Naive thymus-derived CD4-positive, alpha-beta T cell (primary cell): ENCODE measurements around the gene GJD4. TPM values are rescaled to one million over a fixed set of nuclear protein-coding genes. Genes with fewer than 3 reads are reported as not detected.

Experiments
- ATAC-seq: fragments of 150-1000 bp; cut with Tn5 transposase; 2 replicates; pipeline ENCODE4 v1.10.0; 2021; ENCODE audit warnings: mild to moderate bottlenecking, moderate library complexity
- CTCF ChIA-PET: fragments of 350-600 bp; sonication (Branson Sonifier 250); formaldehyde crosslinking; loops from one replicate; lab custom pipeline; 2021; ENCODE audit warnings: antibody characterized with exemption; lab: Charles Lee
- POLR2A ChIA-PET: fragments of 350-600 bp; sonication (Branson Sonifier 250); formaldehyde crosslinking; loops from one replicate; lab custom pipeline; 2021; ENCODE audit warnings: antibody characterized with exemption, inconsistent platforms; lab: Charles Lee
- DNase-seq, 9 donors: peaks; one replicate each; pipeline versions ENCODE4 v3.0.0 to v3.0.0-alpha.2; 2020 to 2022; ENCODE audit warnings: mixed read lengths in 1 of 9
- H3K27ac ChIP-seq: one replicate; pipeline ENCODE4 v1.7.0; 2013; ENCODE audit warnings: mild to moderate bottlenecking, low read depth, low read length, moderate library complexity
- H3K27me3 ChIP-seq, 2 donors: one replicate each; pipeline ENCODE4 v1.7.0; 2013; ENCODE audit warnings: low read length in 2 of 2, mild to moderate bottlenecking in 2 of 2, moderate library complexity in 2 of 2; ENCODE audit not compliant: control insufficient read depth in 2 of 2, insufficient read depth in 2 of 2
- H3K36me3 ChIP-seq, 3 experiments: 1 replicate in 2 of 3; 2 replicates in 1 of 3; pipeline ENCODE4 v1.7.0; 2013; ENCODE audit warnings: low read length in 3 of 3, mild to moderate bottlenecking in 3 of 3, moderate library complexity in 1 of 3; ENCODE audit not compliant: insufficient read depth in 3 of 3, control insufficient read depth in 2 of 3
- H3K4me1 ChIP-seq, 2 donors: one replicate each; pipeline ENCODE4 v1.7.0; 2013; ENCODE audit warnings: low read length in 2 of 2, mild to moderate bottlenecking in 2 of 2, moderate library complexity in 1 of 2; ENCODE audit not compliant: control insufficient read depth in 2 of 2, insufficient read depth in 2 of 2
- H3K4me3 ChIP-seq: 2 replicates; pipeline ENCODE4 v1.7.0; 2013; ENCODE audit warnings: mild to moderate bottlenecking, low read length
- H3K9me3 ChIP-seq, 3 experiments: 1 replicate in 2 of 3; 2 replicates in 1 of 3; pipeline ENCODE4 v1.7.0; 2013; ENCODE audit warnings: low read length in 3 of 3; ENCODE audit not compliant: control insufficient read depth in 2 of 3
- H3K27ac Mint-ChIP-seq, 9 donors: one replicate each; pipeline ENCODE4 v1.8.0; 2020 to 2022; ENCODE audit warnings: mixed read lengths in 9 of 9, mild to moderate bottlenecking in 8 of 9, moderate library complexity in 5 of 9, inconsistent platforms in 2 of 9
- H3K27me3 Mint-ChIP-seq, 5 donors: one replicate each; pipeline ENCODE4 v1.8.0; 2021 to 2022; ENCODE audit warnings: mixed read lengths in 5 of 5, mild to moderate bottlenecking in 1 of 5
- H3K36me3 Mint-ChIP-seq, 5 donors: one replicate each; pipeline ENCODE4 v1.8.0; 2020 to 2022; ENCODE audit warnings: mixed read lengths in 5 of 5, mild to moderate bottlenecking in 3 of 5, inconsistent platforms in 1 of 5
- H3K4me1 Mint-ChIP-seq, 7 donors: one replicate each; pipeline ENCODE4 v1.8.0; 2020 to 2022; ENCODE audit warnings: mixed read lengths in 7 of 7, mild to moderate bottlenecking in 3 of 7, inconsistent platforms in 1 of 7
- H3K4me3 Mint-ChIP-seq, 10 donors: one replicate each; pipeline ENCODE4 v1.8.0; 2020 to 2022; ENCODE audit warnings: mild to moderate bottlenecking in 10 of 10, mixed read lengths in 10 of 10, moderate library complexity in 6 of 10, inconsistent platforms in 2 of 10
- H3K9me3 Mint-ChIP-seq, 11 donors: one replicate each; pipeline ENCODE4 v1.8.0; 2020 to 2022; ENCODE audit warnings: mixed read lengths in 11 of 11, mild to moderate bottlenecking in 4 of 11, inconsistent platforms in 1 of 11, moderate library complexity in 1 of 11
- intact Hi-C, 2 donors: fragments of 100-400 bp; cut with micrococcal nuclease; formaldehyde crosslinking; loops; one replicate each; pipeline ENCODE4 v1.15.1; 2023
- polyA plus RNA-seq, 2 donors: library from polyadenylated mRNA; unstranded; fragments of 300-500 nt; fragmentation: Illumina TruSeq; gene quantifications; one replicate each; pipeline ENCODE4 v1.2.3, GENCODE V29; 2021
- total RNA-seq, 6 experiments: library from RNA in 5 of 6; stranded (reverse) in 5 of 6; gene quantifications; 1 replicate in 5 of 6; 2 replicates in 1 of 6; pipeline ENCODE4 v1.2.3 and lab custom pipeline; 2021 to 2026

The GJD4 gene
- total and polyA plus RNA-seq, 7 experiments from 2014 or later = not detected

DNA sequence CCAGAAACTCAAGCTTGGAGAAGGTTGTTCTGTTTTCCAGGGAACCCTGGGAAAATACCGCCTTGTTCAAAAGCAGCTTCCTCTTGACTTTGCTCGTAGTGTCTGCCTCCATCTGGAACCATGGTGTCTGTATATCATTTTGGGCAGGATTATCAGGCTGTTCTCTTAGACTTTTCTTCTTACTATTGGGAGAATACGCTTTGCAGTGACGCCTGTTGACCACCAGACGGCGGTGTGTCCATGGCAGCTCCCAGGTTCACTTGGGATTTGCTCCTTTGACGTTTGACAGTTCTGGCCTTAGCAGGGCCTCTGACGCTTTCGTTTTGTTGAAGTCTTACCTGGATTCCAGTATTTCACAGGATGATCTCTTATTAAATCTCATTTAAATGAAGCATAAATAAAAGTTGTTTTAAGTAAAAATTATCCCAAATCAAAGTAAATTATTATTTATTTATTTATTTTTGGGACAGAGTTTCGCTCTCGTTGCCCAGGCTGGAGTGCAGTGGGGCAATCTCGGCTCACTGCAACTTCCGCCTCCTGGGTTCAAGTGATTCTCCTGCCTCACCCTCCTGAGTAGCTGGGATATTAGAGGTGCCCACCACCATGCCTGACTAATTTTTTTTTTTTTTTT, 41.8 kb upstream of the GJD4 start:
- Histone ChIP-seq H3K4me1 (no peaks in the 10 kb centered on the region), H3K4me3 (no peak overlapping the region), H3K9me3 (no peaks in the 10 kb centered on the region), H3K27me3 (no peaks in the 10 kb centered on the region), H3K36me3 (peaks cover 0 to 53% (median 0%) of the 10 kb centered on the region in 3 experiments), H3K27ac (no peak overlapping the region)
- ATAC-seq (peak; percentile 67), DNase-seq (peak in 6 of 9 donors; percentile 25 to 40 (median 34))
- intact Hi-C loops = loop anchor here (1.0 to 10.0 kb wide), 8 partner anchors 151 to 443 kb away; partner anchors contain the start of gene CCNY (in 1 of the 2)
- H3K27me3 Mint-ChIP-seq = no peaks in the 10 kb centered on the region
- peak overlapping the region in 4 of 9 donors; percentile 4 to 72 (median 30) for H3K27ac Mint-ChIP-seq
- H3K4me1 Mint-ChIP-seq = peaks cover 0 to 16% (median 5%) of the 10 kb centered on the region in 7 donors
- ChIA-PET POLR2A (interaction anchor here (1.4 kb wide), 1 partner anchor 126 kb away, joined by 3 read pairs; no protein-coding TSS in a partner anchor), CTCF (interaction anchor here (0.7 to 1.8 kb wide), 9 partner anchors 8 to 442 kb away, joined by 3 to 9 read pairs (median 3); no protein-coding TSS in a partner anchor)
- H3K36me3 Mint-ChIP-seq = peaks cover 14 to 50% (median 33%) of the 10 kb centered on the region in 5 donors
- no peak overlapping the region for H3K4me3 Mint-ChIP-seq
- no peaks in the 10 kb centered on the region for H3K9me3 Mint-ChIP-seq

DNA sequence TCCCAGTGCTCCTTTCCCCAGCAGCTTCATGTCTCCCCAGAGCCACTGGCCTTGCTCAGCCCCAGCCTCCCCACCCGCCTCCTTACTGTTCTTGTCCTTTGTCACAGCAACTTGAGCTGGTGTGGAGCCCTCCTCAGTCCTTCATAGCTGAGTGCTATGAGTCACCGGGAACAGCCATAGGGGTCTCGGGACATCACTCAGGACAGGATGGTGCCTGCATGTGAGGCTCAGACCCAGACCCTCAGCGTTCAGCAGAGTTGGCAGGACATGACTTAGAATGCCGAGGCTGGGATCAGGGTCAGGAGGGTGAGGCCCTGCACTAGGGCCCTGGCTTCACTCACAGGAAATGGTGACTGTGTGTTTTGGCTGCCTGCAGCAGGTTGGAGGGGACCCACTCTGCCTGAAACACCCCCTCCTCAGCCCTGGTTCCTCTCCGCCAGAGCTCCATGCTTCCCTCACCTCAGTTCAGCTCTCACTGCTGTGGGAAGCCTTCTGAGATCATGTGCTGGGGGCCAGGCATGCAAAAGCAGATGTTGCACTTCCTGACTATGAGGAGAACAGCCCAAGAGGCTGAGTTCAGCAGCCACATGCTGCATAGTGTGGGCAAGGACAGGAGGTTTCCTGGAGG, 40.7 kb upstream of the GJD4 start:
- peak; percentile 45 for ATAC-seq
- Histone ChIP-seq H3K36me3 (peaks cover 0 to 54% (median 4%) of the 10 kb centered on the region in 3 experiments), H3K27me3 (no peaks in the 10 kb centered on the region), H3K4me3 (no peak overlapping the region), H3K27ac (no peak overlapping the region), H3K4me1 (no peaks in the 10 kb centered on the region), H3K9me3 (no peaks in the 10 kb centered on the region)
- Mint-ChIP-seq H3K9me3 (no peaks in the 10 kb centered on the region), H3K36me3 (peaks cover 16 to 54% (median 33%) of the 10 kb centered on the region in 5 donors), H3K27ac (peak overlapping the region in 4 of 9 donors; percentile 17 to 69 (median 42)), H3K4me3 (no peak overlapping the region), H3K4me1 (peaks cover 0 to 16% (median 5%) of the 10 kb centered on the region in 7 donors), H3K27me3 (no peaks in the 10 kb centered on the region)
- CTCF ChIA-PET = interaction anchor here (1.2 to 1.8 kb wide), 2 partner anchors 9 to 104 kb away, joined by 3 to 4 read pairs; no protein-coding TSS in a partner anchor
- POLR2A ChIA-PET = no interaction called here
- intact Hi-C loops = loop anchor here (5.0 to 10.0 kb wide), 3 partner anchors 152 to 320 kb away; no protein-coding TSS in a partner anchor
- no peak for DNase-seq

DNA sequence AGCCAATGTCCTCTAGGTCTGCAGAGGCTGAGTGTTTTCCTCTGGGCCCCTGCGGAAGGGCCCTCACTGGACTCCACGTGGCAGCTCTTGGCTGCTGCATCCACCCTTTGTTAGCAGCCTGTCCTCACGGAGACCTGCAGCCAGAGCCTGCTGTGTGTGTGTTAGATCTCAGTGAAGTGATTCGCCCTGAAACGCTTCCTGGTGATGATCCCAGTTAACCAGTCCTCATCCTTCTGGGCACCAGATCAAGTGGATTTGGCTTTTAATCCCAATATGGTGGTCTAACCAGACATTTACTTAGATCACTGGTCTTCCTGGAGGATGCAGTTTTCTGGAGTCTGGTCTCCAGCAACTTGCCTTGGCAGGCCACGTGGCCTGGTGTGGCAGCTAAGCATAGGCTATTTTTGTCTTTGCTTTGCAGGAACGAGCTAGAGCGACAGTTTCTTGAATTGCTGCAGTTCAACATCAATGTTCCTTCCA, 39.5 kb upstream of the GJD4 start:
- intact Hi-C loops = loop anchor here in 1 of 2 donors (10.0 kb wide), 2 partner anchors 221 to 321 kb away; no protein-coding TSS in a partner anchor
- DNase-seq (no peak), ATAC-seq (no peak)
- Histone ChIP-seq H3K27me3 (no peaks in the 10 kb centered on the region), H3K4me1 (no peaks in the 10 kb centered on the region), H3K9me3 (no peaks in the 10 kb centered on the region), H3K36me3 (peaks cover 0 to 61% (median 4%) of the 10 kb centered on the region in 3 experiments), H3K4me3 (no peak overlapping the region), H3K27ac (no peak overlapping the region)
- peaks cover 0 to 16% (median 5%) of the 10 kb centered on the region in 7 donors for H3K4me1 Mint-ChIP-seq
- H3K9me3 Mint-ChIP-seq = peaks cover 0 to 1% (median 0%) of the 10 kb centered on the region in 11 donors
- no peak overlapping the region for H3K27ac Mint-ChIP-seq
- peaks cover 12 to 58% (median 34%) of the 10 kb centered on the region in 5 donors for H3K36me3 Mint-ChIP-seq
- H3K4me3 Mint-ChIP-seq = no peak overlapping the region
- ChIA-PET POLR2A (no interaction called here), CTCF (no interaction called here)
- H3K27me3 Mint-ChIP-seq = no peaks in the 10 kb centered on the region

DNA sequence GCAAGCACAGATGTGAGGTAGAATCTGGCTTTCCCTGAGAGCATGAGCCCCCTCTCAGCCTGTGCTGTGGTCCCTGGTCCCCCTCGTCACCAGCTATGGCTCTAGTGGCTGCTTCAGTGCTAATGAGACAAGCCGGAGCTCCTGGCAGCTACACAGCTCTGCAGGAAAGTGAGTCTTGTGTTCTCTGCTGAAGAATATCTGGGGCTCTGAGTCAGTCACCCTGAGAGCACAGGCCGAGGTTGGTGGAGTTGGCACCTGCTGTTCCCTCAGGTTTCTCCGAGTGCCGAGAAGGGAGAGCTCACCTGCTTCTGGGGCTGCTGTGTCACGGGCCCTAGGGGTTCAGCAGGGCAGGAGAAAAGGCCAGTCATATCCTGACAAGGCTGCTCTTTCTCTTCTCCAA, 37.2 kb upstream of the GJD4 start:
- Histone ChIP-seq H3K4me1 (no peaks in the 10 kb centered on the region), H3K9me3 (no peaks in the 10 kb centered on the region), H3K27ac (no peak overlapping the region), H3K4me3 (no peak overlapping the region), H3K36me3 (peaks cover 0 to 61% (median 4%) of the 10 kb centered on the region in 3 experiments), H3K27me3 (no peaks in the 10 kb centered on the region)
- Mint-ChIP-seq H3K4me1 (peaks cover 0 to 11% (median 5%) of the 10 kb centered on the region in 7 donors), H3K36me3 (peaks cover 11 to 66% (median 43%) of the 10 kb centered on the region in 5 donors), H3K27ac (no peak overlapping the region), H3K4me3 (no peak overlapping the region), H3K27me3 (no peaks in the 10 kb centered on the region), H3K9me3 (peaks cover 0 to 1% (median 0%) of the 10 kb centered on the region in 11 donors)
- DNase-seq (no peak), ATAC-seq (no peak)
- ChIA-PET CTCF (no interaction called here), POLR2A (no interaction called here)
- intact Hi-C loops = loop anchor here in 1 of 2 donors (10.0 kb wide), 2 partner anchors 223 to 323 kb away; no protein-coding TSS in a partner anchor

DNA sequence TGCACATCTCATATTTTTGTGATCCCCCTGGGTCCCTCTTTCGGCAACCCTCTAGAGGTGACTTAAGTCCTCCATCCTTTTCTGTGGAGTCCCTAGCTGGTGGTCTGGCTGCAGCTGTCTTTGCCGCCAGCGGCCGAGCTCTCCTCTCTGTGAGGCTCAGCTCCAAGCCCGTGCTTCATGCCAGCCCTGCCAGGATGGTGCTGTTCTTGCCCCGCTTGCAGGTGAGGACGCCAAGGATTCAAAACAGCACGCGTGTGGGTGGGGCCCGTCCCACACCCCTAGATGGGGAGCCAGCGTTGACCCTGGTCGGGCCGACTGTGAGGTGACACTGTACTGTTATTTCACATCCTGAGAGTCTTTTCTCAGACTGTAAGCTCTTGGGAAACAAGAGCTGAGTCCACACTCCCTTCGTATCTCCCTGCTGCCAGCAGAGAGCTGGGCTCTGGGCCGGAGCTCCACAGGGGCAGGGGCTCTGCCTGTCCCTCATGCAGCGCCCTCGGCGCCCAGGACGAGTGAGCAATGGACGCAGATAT, 36.6 kb upstream of the GJD4 start:
- H3K4me3 Mint-ChIP-seq = no peak overlapping the region

DNA sequence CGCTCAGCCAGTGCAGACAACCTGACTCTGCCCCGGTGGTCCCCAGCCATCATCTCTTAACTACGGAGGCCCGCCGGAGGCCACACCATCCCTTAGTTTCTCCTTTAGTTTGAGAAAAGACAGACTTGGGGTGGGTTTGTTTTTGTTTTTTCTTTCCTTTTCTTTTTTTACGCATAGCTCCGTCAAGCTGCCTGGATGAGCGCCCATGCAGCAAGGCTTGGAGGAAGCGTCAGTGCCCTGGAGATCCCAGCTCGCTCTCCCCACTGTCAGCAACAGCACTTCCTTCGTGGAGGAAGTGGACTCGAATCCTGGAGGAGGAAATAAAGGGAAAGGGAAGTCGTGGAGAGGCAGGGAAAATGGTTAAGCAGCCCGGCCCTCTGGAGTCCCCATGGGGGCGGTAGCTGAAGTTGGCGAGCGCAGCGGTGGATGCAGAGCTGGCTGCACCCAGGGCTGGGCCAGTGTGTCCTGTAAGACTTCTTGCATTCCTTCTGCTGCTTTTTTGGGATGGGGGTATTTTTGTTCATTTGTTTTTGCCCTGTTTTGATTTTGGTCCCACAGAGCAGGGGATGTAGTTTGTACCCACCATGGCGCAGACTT, 35.9 kb upstream of the GJD4 start:
- Mint-ChIP-seq H3K4me1 (peaks cover 0 to 10% (median 0%) of the 10 kb centered on the region in 7 donors), H3K4me3 (no peak overlapping the region), H3K27ac (peak overlapping the region in 1 of 9 donors; percentile 10), H3K27me3 (no peaks in the 10 kb centered on the region), H3K9me3 (peaks cover 0 to 5% (median 0%) of the 10 kb centered on the region in 11 donors), H3K36me3 (peaks cover 13 to 78% (median 49%) of the 10 kb centered on the region in 5 donors)
- no peak for ATAC-seq
- ChIA-PET POLR2A (no interaction called here), CTCF (no interaction called here)
- intact Hi-C loops = loop anchor here in 1 of 2 donors (10.0 kb wide), 2 partner anchors 224 to 324 kb away; no protein-coding TSS in a partner anchor
- DNase-seq = no peak
- Histone ChIP-seq H3K27me3 (no peaks in the 10 kb centered on the region), H3K27ac (no peak overlapping the region), H3K4me3 (no peak overlapping the region), H3K9me3 (no peaks in the 10 kb centered on the region), H3K36me3 (peaks cover 0 to 65% (median 4%) of the 10 kb centered on the region in 3 experiments), H3K4me1 (no peaks in the 10 kb centered on the region)

More for the DNA sequence above, 36.6 kb upstream of the GJD4 start:
- CTCF ChIA-PET = interaction anchor here (0.6 kb wide), 1 partner anchor 545 kb away, joined by 4 read pairs; no protein-coding TSS in a partner anchor
- no peak overlapping the region for H3K27ac Mint-ChIP-seq
- Histone ChIP-seq H3K27ac (no peak overlapping the region), H3K4me3 (no peak overlapping the region), H3K9me3 (no peaks in the 10 kb centered on the region), H3K4me1 (no peaks in the 10 kb centered on the region), H3K36me3 (peaks cover 0 to 63% (median 4%) of the 10 kb centered on the region in 3 experiments), H3K27me3 (no peaks in the 10 kb centered on the region)
- ATAC-seq (peak; percentile 15), DNase-seq (no peak)
- H3K27me3 Mint-ChIP-seq = no peaks in the 10 kb centered on the region
- intact Hi-C loops = loop anchor here in 1 of 2 donors (10.0 kb wide), 2 partner anchors 224 to 324 kb away; no protein-coding TSS in a partner anchor
- POLR2A ChIA-PET = no interaction called here
- H3K9me3 Mint-ChIP-seq = peaks cover 0 to 1% (median 0%) of the 10 kb centered on the region in 11 donors
- peaks cover 13 to 72% (median 42%) of the 10 kb centered on the region in 5 donors for H3K36me3 Mint-ChIP-seq
- H3K4me1 Mint-ChIP-seq = peaks cover 0 to 8% (median 0%) of the 10 kb centered on the region in 7 donors
